ENCODE measurements around the gene EFCAB6. TPM values are rescaled to one million over a fixed set of nuclear protein-coding genes. Genes with fewer than 3 reads are reported as not detected.

EFCAB6 gene
- total and polyA plus RNA-seq, 2 of the 4 experiments (the other 2 are of a cell fraction), result 0.44 to 1.1 TPM

DNA sequence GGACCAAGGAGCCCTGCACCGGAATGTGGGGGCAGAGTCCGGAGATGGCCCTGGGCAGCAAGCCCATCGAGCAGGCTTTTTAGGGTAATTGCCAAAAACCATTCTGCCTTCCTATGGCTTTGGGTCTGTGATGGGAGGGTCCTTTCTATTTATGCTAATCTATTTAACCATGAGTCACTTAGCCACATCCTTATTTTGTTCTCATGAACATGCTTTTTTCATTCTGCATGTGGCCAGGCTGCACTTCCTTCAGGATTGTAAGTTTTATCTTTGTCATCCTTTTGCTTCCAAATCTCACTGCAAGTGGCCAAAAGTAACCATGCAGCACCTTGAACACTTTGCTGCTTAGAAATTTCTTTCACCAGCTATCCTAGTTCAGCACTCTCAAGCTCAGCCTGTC lies 88.3 kb downstream of the EFCAB6 start:
- no peak overlapping the region for H2AFZ ChIP-seq (replicated peaks; ENCODE audit: low read length, poor library complexity)
- no peak overlapping the region for H3K9ac ChIP-seq (ENCODE audit: low read depth, low read length)
- no peak overlapping the region; a peak in 1 of 4 replicates for H4K8ac ChIP-seq (ENCODE audit: low read depth in 2 of 2, low read length in 2 of 2)
- ChIA-PET CTCF (no interaction called here), POLR2A (ENCODE audit: unreplicated experiment) (no interaction called here)
- peak; percentile 13 for DNase-seq
- no peak overlapping the region for H2BK120ac ChIP-seq (ENCODE audit: low read depth, low read length)
- H3K36me3 ChIP-seq (ENCODE audit: control insufficient read depth, insufficient read depth, low read length), result no peaks in the 10 kb centered on the region
- in situ Hi-C loops (cut with MboI; ENCODE audit: low sequenced_read_pairs) (no loop called here), intact Hi-C loops (cut with micrococcal nuclease) (no loop called here), dilution Hi-C loops (cut with HindIII; ENCODE audit: low sequenced_read_pairs, unreplicated experiment) (no loop called here)
- no peak overlapping the region for H3K4me3 ChIP-seq (ENCODE audit: insufficient read depth, low read depth, low read length)
- H3K9me3 ChIP-seq (ENCODE audit: control insufficient read depth, insufficient read depth, low read length), result no peaks in the 10 kb centered on the region
- ATAC-seq (ENCODE audit: low read depth), result peak; percentile 40; the same call in 1 of the 2 replicates
- peaks cover 2% of the 10 kb centered on the region; the same call in 1 of the 2 replicates for H3K4me1 ChIP-seq (ENCODE audit: control insufficient read depth, insufficient read depth, low read length)
- no peaks in the 10 kb centered on the region for H4K20me1 ChIP-seq (ENCODE audit: insufficient read depth, low read length)
- H2BK15ac ChIP-seq (ENCODE audit: low read depth, low read length), result no peak overlapping the region
- H3K56ac ChIP-seq (ENCODE audit: extremely low read depth, insufficient read depth, low read length), result no peak overlapping the region
- H3K4me2 ChIP-seq (ENCODE audit: low read depth, low read length), result no peak overlapping the region
- H3K79me1 ChIP-seq (ENCODE audit: low read depth in 1 of 2, low read length in 2 of 2), result no peaks in the 10 kb centered on the region
- no peak overlapping the region for H2BK20ac ChIP-seq (ENCODE audit: low read depth, low read length)
- H3K4ac ChIP-seq (ENCODE audit: low read depth, low read length), result no peak overlapping the region
- H3K27me3 ChIP-seq (ENCODE audit: control insufficient read depth, insufficient read depth, low read length), result no peaks in the 10 kb centered on the region
- no peak overlapping the region for H4K91ac ChIP-seq (ENCODE audit: insufficient read depth, low read depth, low read length)
- H3K18ac ChIP-seq (ENCODE audit: low read depth, low read length), result no peak overlapping the region
- no peak overlapping the region for H2BK5ac ChIP-seq (ENCODE audit: low read depth, low read length, poor library complexity, severe bottlenecking)
- no peak overlapping the region for H2AK5ac ChIP-seq (ENCODE audit: low read depth, low read length)
- no peak for TF ChIP-seq BHLHE40 (IDR thresholded peaks at IDR 0.05; ENCODE audit: low read depth, low read length)
- no peak for TF ChIP-seq MAFK (IDR thresholded peaks at IDR 0.05; ENCODE audit: low read depth, low read length)
- TF ChIP-seq MXI1 (IDR thresholded peaks at IDR 0.05; ENCODE audit: borderline replicate concordance, low read depth, low read length), result no peak
- no peak for TF ChIP-seq CTCF (conservative IDR thresholded peaks at IDR 0.05; ENCODE audit: low read depth, low read length)
- TF ChIP-seq RFX5 (IDR thresholded peaks at IDR 0.05; ENCODE audit: low read depth, low read length), result no peak
- no peak for TF ChIP-seq CHD1 (IDR thresholded peaks at IDR 0.05; ENCODE audit: low read depth, low read length)
- TF ChIP-seq CEBPB (IDR thresholded peaks at IDR 0.05; ENCODE audit: low read depth, low read length), result no peak
- no peak for TF ChIP-seq MAZ (IDR thresholded peaks at IDR 0.05; ENCODE audit: borderline replicate concordance, low read depth, low read length)
- no peak for TF ChIP-seq NFE2L2 (IDR thresholded peaks at IDR 0.05; ENCODE audit: low read depth, low read length)
- TF ChIP-seq FOS (IDR thresholded peaks at IDR 0.05; ENCODE audit: low read depth, low read length), result no peak
- no peak for TF ChIP-seq POLR2A (IDR thresholded peaks at IDR 0.05; ENCODE audit: low read depth, low read length)
- TF ChIP-seq ELK1 (IDR thresholded peaks at IDR 0.05; ENCODE audit: borderline replicate concordance, low read depth, low read length), result no peak
- no peak for TF ChIP-seq SMC3 (IDR thresholded peaks at IDR 0.05; ENCODE audit: low read depth, low read length)
- no peak for TF ChIP-seq USF2 (IDR thresholded peaks at IDR 0.05; ENCODE audit: low read depth, low read length)
- no peak for TF ChIP-seq RAD21 (IDR thresholded peaks at IDR 0.05; ENCODE audit: low read length)
- TF ChIP-seq RCOR1 (IDR thresholded peaks at IDR 0.05; ENCODE audit: insufficient replicate concordance, low read length), result no peak
- no peak overlapping the region for H3K27ac ChIP-seq (ENCODE audit: insufficient read depth, low read length)
- H2AK9ac ChIP-seq (replicated peaks; ENCODE audit: low read depth, low read length, poor library complexity), result no peak overlapping the region
- no peak overlapping the region for H4K5ac ChIP-seq (ENCODE audit: low read depth, low read length)
- no peak overlapping the region for H3K23ac ChIP-seq (ENCODE audit: low read depth, low read length)
- no CpG with 5 or more reads among the region's 3 CpGs for WGBS, 2 experiments (ENCODE audit: extremely low coverage in 2 of 2, insufficient read length in 1 of 2)
- no peak overlapping the region for H3K14ac ChIP-seq (replicated peaks; ENCODE audit: low read depth, low read length)
- no TSS peak for BruUV-seq (replicated peaks)
- no peaks in the 10 kb centered on the region for H3K9me1 ChIP-seq (ENCODE audit: insufficient read depth, low read length)
